Spleen (tissue), 11 donors: ENCODE data around the gene GALNT7. TPM values are rescaled to one million over a fixed set of nuclear protein-coding genes. Genes with fewer than 3 reads are reported as not detected.

ENCODE experiments used
- DNase-seq: peaks from one replicate; pipeline ENCODE4 v3.0.0-alpha.2; 2020
- H3K27ac ChIP-seq, 8 donors: fragments of 200-600 bp; sonication (generic) in 7 of 8; 1 replicate in 4 of 8; 2 replicates in 4 of 8; pipeline versions ENCODE4 v1.5.0 to v1.8.0; 2016 to 2021; ENCODE audit warnings: inconsistent platforms in 4 of 8, mild to moderate bottlenecking in 4 of 8, moderate library complexity in 1 of 8
- H3K27me3 ChIP-seq, 7 donors: fragments of 200-600 bp; sonication (generic) in 6 of 7; replicated peaks in 1 of 7; 1 replicate in 4 of 7; 2 replicates in 3 of 7; pipeline versions ENCODE4 v1.5.0 to v1.8.0; 2016 to 2021; ENCODE audit warnings: inconsistent platforms in 3 of 7, mild to moderate bottlenecking in 1 of 7
- H3K36me3 ChIP-seq, 6 donors: fragments of 200-600 bp; sonication (generic) in 5 of 6; 1 replicate in 4 of 6; 2 replicates in 2 of 6; pipeline versions ENCODE4 v1.5.0 to v1.8.0; 2016 to 2021; ENCODE audit warnings: inconsistent platforms in 2 of 6
- H3K4me1 ChIP-seq, 6 donors: fragments of 200-600 bp; sonication (generic) in 5 of 6; 1 replicate in 3 of 6; 2 replicates in 3 of 6; pipeline versions ENCODE4 v1.5.0 to v1.8.0; 2016 to 2021; ENCODE audit warnings: inconsistent platforms in 3 of 6
- H3K4me3 ChIP-seq, 8 donors: fragments of 200-600 bp; sonication (generic) in 7 of 8; 1 replicate in 4 of 8; 2 replicates in 4 of 8; pipeline versions ENCODE4 v1.5.0 to v1.8.0; 2016 to 2021; ENCODE audit warnings: inconsistent platforms in 4 of 8, mild to moderate bottlenecking in 4 of 8, moderate library complexity in 2 of 8
- H3K9me3 ChIP-seq, 8 donors: fragments of 200-600 bp; sonication (generic) in 7 of 8; 1 replicate in 4 of 8; 2 replicates in 4 of 8; pipeline versions ENCODE4 v1.5.0 to v1.8.0; 2016 to 2021; ENCODE audit warnings: inconsistent platforms in 4 of 8
- CTCF ChIP-seq, 11 experiments: fragments of 200-600 bp in 7 of 11; fragments of 450-650 bp in 4 of 11; sonication (generic) in 4 of 11; IDR thresholded peaks in 8 of 11; conservative IDR thresholded peaks in 3 of 11; 1 replicate in 7 of 11; 2 replicates in 4 of 11; pipeline versions ENCODE4 v1.4.0 to v1.8.0; 2016 to 2021; ENCODE audit warnings: antibody characterized with exemption in 11 of 11, inconsistent platforms in 4 of 11, mild to moderate bottlenecking in 1 of 11
- POLR2A ChIP-seq, 3 donors: fragments of 450-650 bp; IDR thresholded peaks; one replicate each; pipeline ENCODE4 v1.5.1; 2017; ENCODE audit warnings: antibody characterized with exemption in 3 of 3, mild to moderate bottlenecking in 1 of 3
- POLR2AphosphoS5 ChIP-seq, 3 donors: sonication (generic); formaldehyde crosslinking; IDR thresholded peaks; one replicate each; pipeline ENCODE4 v1.5.1; 2017; ENCODE audit warnings: antibody characterized with exemption in 3 of 3
- WGBS, 5 donors: extraction: QIAGEN DNeasy Blood & Tissue Kit in 3 of 5; methylation state at CpG; one replicate each; pipeline versions ENCODE4 v1.1.5 to v1.1.7; 2013 to 2018; 5-methylcytosine and 5-hydroxymethylcytosine counted together
- intact Hi-C: fragments of 100-400 bp; cut with DNase I; formaldehyde crosslinking; loops from one replicate; pipeline ENCODE4 v1.15.0; 2023; ENCODE audit warnings: low total_unique reads
- polyA plus RNA-seq, 3 donors: library from polyadenylated mRNA; stranded (reverse); fragments of 200-250 nt; gene quantifications; one replicate each; pipeline ENCODE4 v1.2.1, GENCODE V29; 2013
- total RNA-seq, 7 donors: library from RNA; depleted of rRNA in 3 of 7; stranded (reverse); fragments of >200 nt in 3 of 7; fragmentation: NEBNext Ultra II Directional in 4 of 7; extraction: Animal tissue kit (Norgen Biotek cat#: 25700) in 4 of 7; gene quantifications; one replicate each; pipeline versions ENCODE4 v1.1.0 to v1.2.1, GENCODE V29; 2016 to 2021
- donor health status: healthy with polysubstance abuse.
- donor health status: DM: no; HTN: no; CAD: no; lungs with moderate emphysema.
- donor health status: DM: no; HTN: no; CAD: no.
- donor health status: Bipolar disorder and iron deficiency.
- donor health status: healthy.
- donor health status: DM: no; HTN: no; CAD: no.
- donor health status: DM: yes; HTN: yes; CAD: no.

The GALNT7 gene
- total and polyA plus RNA-seq, 10 donors = 7.6 to 28.5 (median 20.9) TPM

DNA sequence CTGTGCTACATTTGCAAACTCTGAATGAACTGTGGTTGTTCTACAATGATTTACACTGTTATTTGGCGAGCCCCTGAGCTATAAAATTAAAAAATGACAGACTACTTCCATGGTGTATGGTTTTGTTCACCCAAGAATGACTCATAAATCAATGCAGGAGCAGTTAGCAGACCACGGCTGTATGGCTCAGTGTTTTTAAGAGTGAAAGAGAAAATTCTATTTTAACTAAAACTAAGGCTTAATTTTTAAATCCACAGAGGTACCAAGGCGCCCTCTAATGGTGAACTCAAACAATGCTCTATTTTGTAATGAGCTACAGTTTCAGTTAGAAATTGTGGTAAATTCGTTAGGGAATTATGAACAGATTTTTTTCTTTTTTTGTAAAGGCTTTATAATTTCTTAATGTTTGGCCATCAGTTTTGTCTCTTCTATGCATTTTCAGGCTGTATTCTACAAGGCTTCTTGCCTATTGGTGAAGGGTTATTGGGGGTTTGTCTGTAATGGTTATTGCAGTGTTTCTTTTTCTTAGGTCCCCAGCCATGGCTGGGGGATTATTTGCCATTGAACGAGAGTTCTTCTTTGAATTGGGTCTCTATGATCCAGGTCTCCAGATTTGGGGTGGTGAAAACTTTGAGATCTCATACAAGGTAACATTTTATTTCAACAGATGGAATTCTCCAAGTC is 133.0 kb downstream of the GALNT7 start:
- Histone ChIP-seq H3K4me1 (peaks cover 0 to 5% (median 0%) of the 10 kb centered on the region in 6 donors), H3K27ac (no peak overlapping the region), H3K27me3 (no peaks in the 10 kb centered on the region), H3K9me3 (no peaks in the 10 kb centered on the region), H3K4me3 (no peak overlapping the region), H3K36me3 (peaks cover 0 to 53% (median 8%) of the 10 kb centered on the region in 6 donors)
- intact Hi-C loops = no loop called here
- no peak for DNase-seq
- TF ChIP-seq CTCF (IDR thresholded peaks at IDR 0.05 in 8 of 11, conservative IDR thresholded peaks at IDR 0.05 in 3 of 11) (peak; percentile 8 to 76 (median 51)), POLR2AphosphoS5 (IDR thresholded peaks at IDR 0.05) (no peak)
- 25 to 35% (median 34%) methylated on average over 5 of the region's 5 CpGs for WGBS, 5 donors

GRCh38 chr4:173307778-173308177 is 139.2 kb downstream of the GALNT7 start:
- no peaks in the 10 kb centered on the region for H3K27me3 ChIP-seq
- H3K27ac ChIP-seq = no peak overlapping the region
- H3K36me3 ChIP-seq = peaks cover 0 to 83% (median 15%) of the 10 kb centered on the region in 6 donors
- 83 to 98% (median 91%) methylated on average over 3 of the region's 3 CpGs for WGBS, 5 donors
- TF ChIP-seq CTCF (IDR thresholded peaks at IDR 0.05 in 8 of 11, conservative IDR thresholded peaks at IDR 0.05 in 3 of 11) (no peak), POLR2A (IDR thresholded peaks at IDR 0.05) (no peak), POLR2AphosphoS5 (IDR thresholded peaks at IDR 0.05) (no peak)
- no peaks in the 10 kb centered on the region for H3K9me3 ChIP-seq
- intact Hi-C loops = no loop called here
- no peaks in the 10 kb centered on the region for H3K4me1 ChIP-seq
- H3K4me3 ChIP-seq = no peak overlapping the region
- no peak for DNase-seq

DNA sequence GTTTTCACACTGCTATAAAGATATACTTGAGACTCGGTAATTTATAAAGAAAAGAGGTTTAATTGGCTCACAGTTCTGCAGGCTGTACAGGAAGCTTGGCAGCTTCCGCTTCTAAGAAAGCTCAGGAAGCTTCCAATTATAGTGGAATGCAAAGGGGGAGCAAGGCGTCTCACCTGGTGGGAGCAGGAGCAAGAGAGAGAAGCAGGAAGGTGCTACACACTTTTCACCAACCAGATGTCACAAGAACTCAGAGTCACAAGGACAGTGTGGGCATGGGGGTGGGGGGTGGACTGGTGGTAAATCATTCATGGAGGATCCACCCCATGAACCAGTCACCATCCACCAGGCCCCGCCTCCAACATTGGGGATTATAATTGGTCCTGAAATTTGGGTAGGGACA is 142.8 kb downstream of the GALNT7 start:
- WGBS, 5 donors = 81 to 92% (median 85%) methylated on average over 4 of the region's 4 CpGs
- H3K4me1 ChIP-seq = no peaks in the 10 kb centered on the region
- H3K36me3 ChIP-seq = peaks cover 0 to 98% (median 20%) of the 10 kb centered on the region in 6 donors
- no peak overlapping the region for H3K27ac ChIP-seq
- no peaks in the 10 kb centered on the region for H3K9me3 ChIP-seq
- H3K4me3 ChIP-seq = no peak overlapping the region
- TF ChIP-seq CTCF (IDR thresholded peaks at IDR 0.05 in 8 of 11, conservative IDR thresholded peaks at IDR 0.05 in 3 of 11) (no peak), POLR2A (IDR thresholded peaks at IDR 0.05) (no peak), POLR2AphosphoS5 (IDR thresholded peaks at IDR 0.05) (no peak)
- intact Hi-C loops = no loop called here
- no peak for DNase-seq
- no peaks in the 10 kb centered on the region for H3K27me3 ChIP-seq

DNA sequence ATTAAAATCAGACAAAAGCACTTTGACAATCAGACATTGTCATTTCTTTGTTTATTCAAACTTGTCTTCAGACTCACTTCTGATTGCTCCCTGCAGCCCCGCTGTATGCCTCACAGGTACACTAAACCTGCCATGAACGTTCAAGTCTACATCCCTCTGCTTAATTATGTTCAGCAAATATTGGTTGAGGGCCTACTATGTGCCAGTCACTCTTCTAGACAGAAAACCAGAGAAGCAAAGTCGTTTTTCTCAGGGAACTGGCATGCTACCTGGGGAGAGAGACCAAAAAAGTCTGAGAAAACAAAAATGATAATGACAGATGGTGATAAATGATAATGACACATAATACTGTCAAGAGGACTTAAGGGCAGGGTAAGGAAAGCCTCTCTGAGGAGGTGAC is 146.1 kb downstream of the GALNT7 start:
- intact Hi-C loops = no loop called here
- Histone ChIP-seq H3K9me3 (no peaks in the 10 kb centered on the region), H3K4me3 (no peak overlapping the region), H3K27ac (no peak overlapping the region), H3K27me3 (no peaks in the 10 kb centered on the region), H3K36me3 (peaks cover 0 to 91% (median 22%) of the 10 kb centered on the region in 6 donors), H3K4me1 (peaks cover 0 to 14% (median 6%) of the 10 kb centered on the region in 6 donors)
- TF ChIP-seq POLR2AphosphoS5 (IDR thresholded peaks at IDR 0.05) (no peak), CTCF (IDR thresholded peaks at IDR 0.05 in 8 of 11, conservative IDR thresholded peaks at IDR 0.05 in 3 of 11) (no peak), POLR2A (IDR thresholded peaks at IDR 0.05) (no peak)
- DNase-seq = no peak
- 84 to 93% (median 87%) methylated on average over 3 of the region's 3 CpGs for WGBS, 5 donors
